ENCODE data around the gene AKNA.

AKNA gene

DNA sequence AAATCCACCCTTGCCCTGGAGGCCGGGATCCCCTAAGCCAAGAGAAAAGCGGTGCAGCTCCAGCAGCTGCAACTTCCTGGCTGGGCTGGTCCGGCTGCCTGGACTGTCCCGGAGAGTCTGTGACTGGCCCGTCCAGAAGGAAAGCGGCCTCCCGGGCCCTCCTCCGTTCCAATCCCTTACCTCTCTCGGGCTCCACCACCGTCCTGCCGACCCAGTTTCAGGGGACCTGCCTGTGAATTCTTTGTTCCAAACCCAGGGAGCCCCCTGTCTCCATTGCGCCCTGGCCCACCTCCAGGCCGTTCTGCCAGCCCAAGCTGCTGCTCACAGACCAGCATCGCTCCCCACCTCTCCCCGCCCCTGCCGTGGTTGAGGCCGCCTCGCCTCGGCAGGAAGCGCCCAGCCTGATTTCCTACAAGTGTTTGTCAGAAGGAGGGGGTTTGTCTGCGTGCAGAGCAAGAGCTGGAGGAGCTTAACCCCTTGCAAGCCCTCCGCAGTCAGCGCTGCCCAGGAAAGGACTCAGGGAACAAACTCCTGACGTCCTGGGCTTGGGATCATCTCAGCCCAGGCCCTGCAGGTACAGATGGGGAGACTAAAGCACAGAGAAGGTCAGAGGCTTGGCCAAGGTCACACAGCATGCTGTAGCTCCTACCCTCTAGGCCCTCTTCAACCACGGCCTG lies at the start of gene AKNA:
Gene AKNA, minus strand, starts transcription at position 303 of the 677 bp plus-strand sequence. CDS start 6,649 bp downstream, outside the sequence.
- DNase-seq (ENCODE audit: low read depth) = peak; percentile 23

- no peak for DNase-seq (ENCODE audit: low read depth)
Observed at GRCh38 chr9:114437401-114437893, 49.7 kb upstream of the AKNA start.

GRCh38 chr9:114434878-114435311 lies 47.1 kb upstream of the AKNA start:
- DNase-seq (ENCODE audit: low read depth) = no peak

DNA sequence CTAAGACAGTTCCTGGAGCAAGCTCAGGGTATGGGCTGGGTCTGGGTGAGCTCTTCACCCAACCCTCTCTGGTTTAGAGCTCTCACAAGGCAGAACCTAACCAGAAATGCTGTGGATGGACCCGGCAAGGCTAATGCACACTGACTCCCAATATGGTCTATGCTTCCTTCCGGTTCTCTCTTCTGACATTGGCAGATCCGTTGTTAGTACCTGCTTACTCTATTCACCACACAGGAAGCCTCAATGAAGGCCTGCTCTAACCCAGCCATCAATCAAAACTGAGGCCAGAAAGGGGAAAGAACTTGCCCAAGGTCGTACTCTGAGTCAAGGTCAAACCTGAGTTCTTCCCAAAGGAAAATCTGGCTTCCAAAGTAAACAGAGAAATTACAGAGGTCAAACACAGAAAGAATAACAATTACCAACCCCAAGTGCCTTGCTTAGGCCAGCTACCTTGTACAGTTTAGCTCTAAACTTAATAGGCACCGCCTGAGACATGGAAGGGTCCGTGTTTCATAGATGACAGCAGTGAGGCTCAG lies 46.0 kb upstream of the AKNA start:
- no peak for DNase-seq (ENCODE audit: low read depth)

DNA sequence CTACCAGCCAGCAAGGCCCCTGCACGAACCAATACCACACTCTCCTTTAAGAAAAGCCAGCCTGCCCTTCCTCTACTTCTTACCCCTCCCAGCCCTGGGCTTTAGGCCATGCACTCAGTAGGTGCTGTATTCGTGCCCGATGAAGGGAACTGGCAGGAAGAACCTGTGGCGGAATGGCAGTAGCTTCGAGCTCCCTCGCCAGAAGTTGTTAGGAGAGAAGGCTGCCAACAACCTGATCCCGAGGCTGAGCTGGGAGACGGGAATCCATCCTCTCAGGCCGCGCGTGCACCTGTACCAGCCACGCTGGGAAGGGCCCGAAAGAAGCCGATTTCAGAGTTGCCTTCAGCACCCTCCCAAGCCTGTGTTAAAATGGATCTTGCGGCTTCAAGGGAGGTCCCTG lies 45.3 kb upstream of the AKNA start:
- DNase-seq (ENCODE audit: low read depth) = no peak

DNA sequence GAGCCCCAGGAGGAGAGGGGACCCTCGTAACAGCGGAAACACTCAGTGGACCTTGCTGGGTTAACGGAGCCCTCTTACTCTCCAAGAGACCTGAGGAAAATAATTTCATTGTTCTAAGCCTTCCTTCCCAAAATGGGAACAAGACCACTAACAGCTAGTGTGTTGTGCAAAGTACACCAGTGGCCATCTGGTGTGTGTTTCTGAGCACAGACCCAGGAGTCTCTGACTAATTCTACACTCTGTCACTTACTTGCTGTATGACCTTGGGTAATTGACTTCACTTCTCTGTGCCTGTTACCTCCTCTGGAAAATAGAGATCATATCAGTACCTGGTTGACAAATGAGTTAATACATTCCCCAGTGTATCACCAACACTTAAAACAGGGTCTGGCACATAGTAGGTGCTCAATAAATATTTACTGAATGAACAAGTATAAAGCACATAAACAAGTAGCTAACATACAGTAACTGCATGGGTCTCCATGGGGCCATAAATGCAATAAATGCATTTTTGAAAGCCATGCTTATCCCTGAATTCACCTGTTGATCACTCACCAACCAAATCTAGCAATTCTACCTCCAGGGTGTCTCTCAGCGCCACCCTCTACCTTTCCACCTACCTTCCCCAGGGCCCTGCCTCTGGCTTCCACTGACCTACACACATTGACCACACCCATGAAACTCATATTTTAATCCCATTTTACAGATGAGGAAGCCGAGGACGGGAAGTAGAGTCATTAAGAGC lies 44.7 kb upstream of the AKNA start:
- no peak for DNase-seq (ENCODE audit: low read depth)

DNA sequence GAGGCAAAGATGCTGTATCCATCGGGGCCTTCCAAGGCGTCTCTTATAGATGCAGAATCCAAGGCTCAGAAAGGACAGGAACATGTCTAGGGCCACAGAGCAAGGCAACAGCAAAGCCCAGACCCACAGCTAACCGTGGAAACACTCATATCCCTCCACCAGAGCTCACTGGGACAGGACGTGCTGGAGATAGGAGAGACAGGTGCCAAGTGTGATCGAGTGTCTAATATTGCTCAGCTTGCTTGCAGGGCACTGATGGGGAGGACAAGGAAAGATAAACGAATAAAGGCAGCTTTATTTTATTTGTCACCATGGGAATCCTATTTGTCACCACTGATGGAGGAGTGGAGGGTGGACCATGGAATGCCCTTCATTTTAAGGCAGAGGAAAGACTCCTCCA lies 44.0 kb upstream of the AKNA start:
- DNase-seq (ENCODE audit: low read depth) = no peak

DNA sequence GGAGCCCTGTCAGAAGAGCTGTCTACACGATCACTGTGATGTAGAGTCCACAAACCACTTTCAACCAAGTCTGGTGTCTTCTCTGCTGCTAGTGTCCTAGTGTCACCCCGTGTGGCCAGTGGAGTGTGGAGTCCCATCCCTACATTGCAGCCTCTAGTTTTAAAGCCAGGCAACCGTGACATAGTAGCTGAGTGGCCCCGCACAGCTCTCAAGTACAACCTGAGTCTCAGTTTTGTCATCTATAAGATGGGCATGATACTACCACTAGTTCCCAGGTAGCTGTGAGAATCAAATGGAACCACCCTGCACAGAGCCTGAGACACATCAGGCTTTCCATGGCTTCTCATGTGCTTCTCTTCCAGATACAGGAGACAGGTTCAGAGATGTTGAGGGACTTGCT lies 43.2 kb upstream of the AKNA start:
- DNase-seq (ENCODE audit: low read depth) = no peak

DNA sequence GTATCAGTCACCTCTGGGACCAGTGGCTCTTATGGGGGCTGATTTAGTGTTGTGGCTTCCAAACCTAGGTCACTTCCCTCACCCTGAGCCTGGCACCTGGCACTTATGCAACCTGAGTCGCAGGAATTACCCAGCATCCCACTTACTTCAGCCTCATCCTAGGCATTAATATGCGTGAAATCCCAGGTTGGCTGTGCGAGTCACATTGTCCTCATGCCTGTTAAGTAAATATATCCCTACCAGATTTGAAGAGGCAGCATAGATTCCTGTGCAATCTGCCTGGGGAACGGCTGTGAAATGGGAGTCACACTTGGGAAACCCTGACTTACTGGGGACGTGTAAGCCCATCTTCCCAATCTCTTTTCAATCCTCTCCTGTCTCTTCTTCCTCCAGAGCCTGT lies 42.7 kb upstream of the AKNA start:
- no peak for DNase-seq (ENCODE audit: low read depth)

DNA sequence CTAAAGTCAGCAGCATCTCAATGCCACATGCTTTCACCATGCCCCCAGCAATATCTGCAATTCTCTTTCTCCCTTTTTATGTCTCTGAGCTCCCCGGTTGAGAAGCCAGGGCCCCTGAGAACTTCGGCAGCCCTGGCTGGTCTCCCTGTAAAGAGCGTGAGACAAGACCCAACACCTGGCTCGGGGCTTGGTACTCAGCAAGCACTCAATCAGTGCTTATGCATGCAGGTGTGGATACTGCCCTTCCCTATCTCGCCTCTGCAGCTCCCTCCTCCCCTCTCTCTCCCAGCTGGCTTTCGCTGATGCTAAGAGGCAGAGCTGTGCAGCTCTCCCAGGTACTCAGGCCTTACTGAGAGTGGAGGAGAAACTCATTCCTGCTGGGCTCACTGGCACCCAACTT lies 41.7 kb upstream of the AKNA start:
- DNase-seq (ENCODE audit: low read depth) = no peak

DNA sequence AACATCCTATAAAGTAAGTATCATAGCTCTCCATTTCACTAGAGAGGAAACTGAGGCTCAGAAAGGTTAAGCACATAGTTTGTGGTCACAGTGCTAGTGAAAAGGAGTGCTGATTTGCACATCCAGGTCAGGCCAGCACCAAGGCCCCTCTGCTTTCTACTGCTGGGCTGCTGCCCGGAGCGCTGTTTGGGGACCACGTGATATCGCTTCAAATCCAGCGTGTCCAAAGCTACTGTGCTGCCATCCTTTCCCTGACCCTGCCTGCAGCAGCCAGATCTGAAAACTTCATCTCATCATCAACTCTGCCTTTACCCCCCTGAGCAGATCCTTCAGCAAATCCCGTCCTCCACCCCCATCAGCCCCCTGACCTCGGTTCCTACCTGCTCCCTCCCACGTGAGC lies 40.7 kb upstream of the AKNA start:
- DNase-seq (ENCODE audit: low read depth) = no peak

DNA sequence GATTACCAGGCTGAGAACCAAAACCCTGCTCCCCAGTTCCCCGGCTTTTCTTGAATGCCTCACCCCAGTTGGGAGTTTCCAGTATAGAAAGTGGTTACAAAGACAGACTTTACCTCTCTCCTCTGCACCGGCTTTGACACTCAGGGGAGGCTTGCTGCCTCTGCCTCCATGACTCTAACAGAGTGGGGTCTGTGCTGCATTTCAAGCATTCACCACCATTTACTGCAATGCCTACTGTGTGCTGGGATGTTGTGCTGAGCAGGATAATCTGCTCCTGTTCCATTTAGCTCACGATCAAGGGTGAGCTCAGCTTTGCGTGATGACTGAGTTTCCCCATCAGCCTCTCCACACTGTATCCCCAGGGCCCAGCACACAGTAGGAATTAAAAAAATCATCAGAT lies 39.9 kb upstream of the AKNA start:
- no peak for DNase-seq (ENCODE audit: low read depth)

- DNase-seq (ENCODE audit: low read depth) = no peak
Observed at GRCh38 chr9:114426046-114426948, 38.5 kb upstream of the AKNA start.

GRCh38 chr9:114425126-114425525 lies 37.3 kb upstream of the AKNA start:
- no peak for DNase-seq (ENCODE audit: low read depth)

DNA sequence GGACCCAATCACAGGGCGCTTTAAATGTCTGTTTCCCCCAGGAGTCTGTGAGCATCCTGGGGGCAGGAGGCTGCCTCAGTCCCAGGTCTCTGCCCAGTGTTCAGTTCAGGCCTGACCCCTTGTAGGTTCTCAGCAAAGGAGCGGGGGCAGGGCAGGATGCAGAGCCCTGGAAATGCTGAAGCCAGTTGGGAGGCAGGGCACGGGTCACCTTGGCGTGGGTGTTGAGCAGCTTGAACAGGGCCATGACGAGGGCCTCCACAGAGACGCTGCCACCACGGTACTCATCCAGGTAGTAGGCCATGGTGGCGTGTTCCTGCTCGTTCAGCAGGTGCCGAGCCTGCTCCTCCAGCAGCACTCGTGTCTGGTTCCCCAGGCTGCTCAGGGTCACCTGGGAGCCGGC lies 36.3 kb upstream of the AKNA start:
- no peak for DNase-seq (ENCODE audit: low read depth)

DNA sequence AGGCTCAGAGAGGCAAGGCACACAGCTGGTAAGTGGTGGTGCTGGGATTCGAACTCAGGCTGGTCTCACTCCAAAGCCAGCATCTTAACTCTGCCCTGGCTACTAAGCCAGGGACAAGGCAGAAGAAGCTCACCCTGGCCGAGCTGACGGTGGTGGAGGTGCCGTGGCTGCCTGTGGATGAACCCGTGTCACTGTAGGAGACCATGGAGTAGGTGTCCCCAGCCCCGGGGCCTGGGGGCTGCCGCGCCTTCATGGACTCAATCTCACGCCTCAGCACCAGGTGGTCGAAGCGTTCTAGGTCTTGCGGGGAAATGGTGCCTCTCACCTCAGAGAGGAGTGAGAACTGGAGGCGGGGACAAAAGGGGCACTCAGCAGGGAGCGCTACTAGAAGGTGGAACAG lies 35.4 kb upstream of the AKNA start:
- no peak for DNase-seq (ENCODE audit: low read depth)

GRCh38 chr9:114421147-114421546 lies 33.4 kb upstream of the AKNA start:
- DNase-seq (ENCODE audit: low read depth) = no peak

DNA sequence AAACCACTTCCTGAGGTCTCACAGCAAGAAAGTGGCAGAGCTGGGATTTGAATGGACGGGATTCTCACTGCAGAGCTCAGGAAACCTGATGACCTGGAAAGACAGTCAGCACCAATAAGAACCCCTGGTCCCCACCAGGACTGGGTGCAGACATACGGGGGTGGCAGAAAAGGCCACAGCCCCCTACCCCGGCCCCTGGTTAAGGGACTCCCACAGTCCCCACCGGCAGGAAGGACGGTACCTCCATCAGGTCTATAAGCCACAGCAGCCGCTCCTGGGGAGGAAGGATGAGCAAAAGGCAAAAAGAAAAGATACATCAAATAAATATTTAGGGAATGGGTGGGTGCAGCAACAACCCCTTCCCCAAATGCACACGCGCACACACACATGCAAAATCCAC lies 32.0 kb upstream of the AKNA start:
- DNase-seq (ENCODE audit: low read depth) = no peak

DNA sequence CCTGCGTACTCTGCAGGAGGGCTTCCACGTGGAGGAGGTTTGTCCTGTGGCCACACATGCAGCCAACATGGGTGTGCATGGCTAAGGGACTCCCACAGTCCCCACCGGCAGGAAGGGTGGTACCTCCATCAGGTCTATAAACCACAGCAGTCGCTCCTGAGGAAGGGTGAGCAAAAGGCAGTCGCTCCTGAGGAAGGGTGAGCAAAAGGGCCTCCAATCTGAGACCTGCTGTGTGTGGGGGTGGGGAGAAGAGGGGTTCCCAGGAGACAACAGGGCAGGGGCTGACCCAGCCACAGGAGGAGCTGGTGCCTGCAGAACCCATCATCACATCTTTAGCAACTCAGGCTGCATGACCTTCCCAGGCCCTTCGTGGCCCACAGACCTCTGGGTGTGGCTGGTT lies 30.3 kb upstream of the AKNA start:
- DNase-seq (ENCODE audit: low read depth) = no peak

GRCh38 chr9:114417511-114417910 lies 29.7 kb upstream of the AKNA start:
- no peak for DNase-seq (ENCODE audit: low read depth)

DNA sequence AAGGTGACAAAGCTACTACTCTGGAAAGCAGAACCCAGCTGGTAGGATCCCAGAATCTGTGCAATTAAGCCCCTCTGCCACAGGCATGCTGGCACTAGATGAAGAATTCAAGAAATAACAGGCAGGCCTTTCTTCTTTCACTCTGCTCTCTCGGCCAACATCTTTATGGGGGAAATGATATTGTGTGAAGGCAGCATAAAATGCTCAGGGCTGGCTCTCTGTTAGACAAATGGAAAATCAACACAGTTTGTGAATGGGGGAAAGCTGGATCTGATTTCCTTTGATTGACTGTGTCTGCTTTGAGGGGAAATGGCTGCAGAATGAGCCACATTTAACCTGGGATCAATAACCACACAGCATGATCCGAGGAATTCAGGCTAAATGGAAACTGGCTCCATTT lies 29.1 kb upstream of the AKNA start:
- DNase-seq (ENCODE audit: low read depth) = no peak

- DNase-seq (ENCODE audit: low read depth) = no peak
Observed at GRCh38 chr9:114416290-114416689, 28.5 kb upstream of the AKNA start.

Data from non-pigmented ciliary epithelial cell (primary cell).